Spleen (tissue), 11 donors: ENCODE measurements around the gene SP8. TPM values are rescaled to one million over a fixed set of nuclear protein-coding genes. Genes with fewer than 3 reads are reported as not detected.

ENCODE experiments used
- DNase-seq: peaks from one replicate; pipeline ENCODE4 v3.0.0-alpha.2; 2020
- H3K27ac ChIP-seq, 8 donors: fragments of 200-600 bp; sonication (generic) in 7 of 8; 1 replicate in 4 of 8; 2 replicates in 4 of 8; pipeline versions ENCODE4 v1.5.0 to v1.8.0; 2016 to 2021; ENCODE audit warnings: inconsistent platforms in 4 of 8, mild to moderate bottlenecking in 4 of 8, moderate library complexity in 1 of 8
- H3K27me3 ChIP-seq, 7 donors: fragments of 200-600 bp; sonication (generic) in 6 of 7; replicated peaks in 1 of 7; 1 replicate in 4 of 7; 2 replicates in 3 of 7; pipeline versions ENCODE4 v1.5.0 to v1.8.0; 2016 to 2021; ENCODE audit warnings: inconsistent platforms in 3 of 7, mild to moderate bottlenecking in 1 of 7
- H3K36me3 ChIP-seq, 6 donors: fragments of 200-600 bp; sonication (generic) in 5 of 6; 1 replicate in 4 of 6; 2 replicates in 2 of 6; pipeline versions ENCODE4 v1.5.0 to v1.8.0; 2016 to 2021; ENCODE audit warnings: inconsistent platforms in 2 of 6
- H3K4me1 ChIP-seq, 6 donors: fragments of 200-600 bp; sonication (generic) in 5 of 6; 1 replicate in 3 of 6; 2 replicates in 3 of 6; pipeline versions ENCODE4 v1.5.0 to v1.8.0; 2016 to 2021; ENCODE audit warnings: inconsistent platforms in 3 of 6
- H3K4me3 ChIP-seq, 8 donors: fragments of 200-600 bp; sonication (generic) in 7 of 8; 1 replicate in 4 of 8; 2 replicates in 4 of 8; pipeline versions ENCODE4 v1.5.0 to v1.8.0; 2016 to 2021; ENCODE audit warnings: inconsistent platforms in 4 of 8, mild to moderate bottlenecking in 4 of 8, moderate library complexity in 2 of 8
- H3K9me3 ChIP-seq, 8 donors: fragments of 200-600 bp; sonication (generic) in 7 of 8; 1 replicate in 4 of 8; 2 replicates in 4 of 8; pipeline versions ENCODE4 v1.5.0 to v1.8.0; 2016 to 2021; ENCODE audit warnings: inconsistent platforms in 4 of 8
- CTCF ChIP-seq, 11 experiments: fragments of 200-600 bp in 7 of 11; fragments of 450-650 bp in 4 of 11; sonication (generic) in 4 of 11; IDR thresholded peaks in 8 of 11; conservative IDR thresholded peaks in 3 of 11; 1 replicate in 7 of 11; 2 replicates in 4 of 11; pipeline versions ENCODE4 v1.4.0 to v1.8.0; 2016 to 2021; ENCODE audit warnings: antibody characterized with exemption in 11 of 11, inconsistent platforms in 4 of 11, mild to moderate bottlenecking in 1 of 11
- POLR2A ChIP-seq, 3 donors: fragments of 450-650 bp; IDR thresholded peaks; one replicate each; pipeline ENCODE4 v1.5.1; 2017; ENCODE audit warnings: antibody characterized with exemption in 3 of 3, mild to moderate bottlenecking in 1 of 3
- POLR2AphosphoS5 ChIP-seq, 3 donors: sonication (generic); formaldehyde crosslinking; IDR thresholded peaks; one replicate each; pipeline ENCODE4 v1.5.1; 2017; ENCODE audit warnings: antibody characterized with exemption in 3 of 3
- WGBS, 5 donors: extraction: QIAGEN DNeasy Blood & Tissue Kit in 3 of 5; methylation state at CpG; one replicate each; pipeline versions ENCODE4 v1.1.5 to v1.1.7; 2013 to 2018; 5-methylcytosine and 5-hydroxymethylcytosine counted together
- intact Hi-C: fragments of 100-400 bp; cut with DNase I; formaldehyde crosslinking; loops from one replicate; pipeline ENCODE4 v1.15.0; 2023; ENCODE audit warnings: low total_unique reads
- polyA plus RNA-seq, 3 donors: library from polyadenylated mRNA; stranded (reverse); fragments of 200-250 nt; gene quantifications; one replicate each; pipeline ENCODE4 v1.2.1, GENCODE V29; 2013
- total RNA-seq, 7 donors: library from RNA; depleted of rRNA in 3 of 7; stranded (reverse); fragments of >200 nt in 3 of 7; fragmentation: NEBNext Ultra II Directional in 4 of 7; extraction: Animal tissue kit (Norgen Biotek cat#: 25700) in 4 of 7; gene quantifications; one replicate each; pipeline versions ENCODE4 v1.1.0 to v1.2.1, GENCODE V29; 2016 to 2021
- donor health status: healthy with polysubstance abuse.
- donor health status: DM: no; HTN: no; CAD: no; lungs with moderate emphysema.
- donor health status: DM: no; HTN: no; CAD: no.
- donor health status: Bipolar disorder and iron deficiency.
- donor health status: healthy.
- donor health status: DM: no; HTN: no; CAD: no.
- donor health status: DM: yes; HTN: yes; CAD: no.

SP8 gene
- total and polyA plus RNA-seq, 10 donors: not detected

GRCh38 chr7:20797462-20798080 lies 10.9 kb upstream of the SP8 start:
- intact Hi-C loops: no loop called here
- peaks cover 5 to 29% (median 22%) of the 10 kb centered on the region in 6 donors for H3K4me1 ChIP-seq
- H3K36me3 ChIP-seq: no peaks in the 10 kb centered on the region
- peaks cover 8 to 100% (median 68%) of the 10 kb centered on the region in 7 donors for H3K27me3 ChIP-seq
- WGBS, 5 donors: 2 to 4% (median 2%) methylated on average over 19 to 40 of the region's 40 CpGs
- no peak for TF ChIP-seq CTCF (IDR thresholded peaks at IDR 0.05 in 8 of 11, conservative IDR thresholded peaks at IDR 0.05 in 3 of 11)
- no peak for TF ChIP-seq POLR2A (IDR thresholded peaks at IDR 0.05)
- no peak for TF ChIP-seq POLR2AphosphoS5 (IDR thresholded peaks at IDR 0.05)
- DNase-seq: no peak
- H3K4me3 ChIP-seq: peak overlapping the region; percentile 26 to 74 (median 50)
- no peak overlapping the region for H3K27ac ChIP-seq
- H3K9me3 ChIP-seq: peaks cover 0 to 23% (median 0%) of the 10 kb centered on the region in 8 donors

- peaks cover 5 to 29% (median 22%) of the 10 kb centered on the region in 6 donors for H3K4me1 ChIP-seq
- no peaks in the 10 kb centered on the region for H3K36me3 ChIP-seq
- no peak for TF ChIP-seq CTCF (IDR thresholded peaks at IDR 0.05 in 8 of 11, conservative IDR thresholded peaks at IDR 0.05 in 3 of 11)
- TF ChIP-seq POLR2AphosphoS5 (IDR thresholded peaks at IDR 0.05): peak in 1 of 3 donors; percentile 28
- intact Hi-C loops: no loop called here
- WGBS, 5 donors: 3 to 14% (median 5%) methylated on average over 19 of the region's 19 CpGs
- no peak overlapping the region for H3K27ac ChIP-seq
- peak overlapping the region in 4 of 8 donors; percentile 26 to 74 (median 49) for H3K4me3 ChIP-seq
- H3K27me3 ChIP-seq: peaks cover 8 to 100% (median 74%) of the 10 kb centered on the region in 7 donors
- peaks cover 0 to 23% (median 0%) of the 10 kb centered on the region in 8 donors for H3K9me3 ChIP-seq
- DNase-seq: no peak
Observed at GRCh38 chr7:20797042-20797461, 10.4 kb upstream of the SP8 start.

GRCh38 chr7:20796500-20796899 lies 9.8 kb upstream of the SP8 start:
- H3K4me1 ChIP-seq: peaks cover 5 to 29% (median 22%) of the 10 kb centered on the region in 6 donors
- H3K4me3 ChIP-seq: peak overlapping the region in 1 of 8 donors; percentile 13
- DNase-seq: no peak
- no peak overlapping the region for H3K27ac ChIP-seq
- H3K36me3 ChIP-seq: no peaks in the 10 kb centered on the region
- TF ChIP-seq POLR2AphosphoS5 (IDR thresholded peaks at IDR 0.05) (no peak), POLR2A (IDR thresholded peaks at IDR 0.05) (no peak), CTCF (IDR thresholded peaks at IDR 0.05 in 8 of 11, conservative IDR thresholded peaks at IDR 0.05 in 3 of 11) (no peak)
- H3K9me3 ChIP-seq: peaks cover 0 to 23% (median 0%) of the 10 kb centered on the region in 8 donors
- WGBS, 5 donors: 8 to 13% (median 10%) methylated on average over 6 of the region's 6 CpGs
- peaks cover 8 to 100% (median 78%) of the 10 kb centered on the region in 7 donors for H3K27me3 ChIP-seq
- intact Hi-C loops: no loop called here

- peaks cover 8 to 100% (median 84%) of the 10 kb centered on the region in 7 donors for H3K27me3 ChIP-seq
- H3K4me3 ChIP-seq: no peak overlapping the region
- H3K9me3 ChIP-seq: peaks cover 0 to 23% (median 0%) of the 10 kb centered on the region in 8 donors
- no peak overlapping the region for H3K27ac ChIP-seq
- intact Hi-C loops: no loop called here
- H3K4me1 ChIP-seq: peaks cover 8 to 34% (median 25%) of the 10 kb centered on the region in 6 donors
- H3K36me3 ChIP-seq: no peaks in the 10 kb centered on the region
- 9 to 14% (median 10%) methylated on average over 5 of the region's 5 CpGs for WGBS, 5 donors
- DNase-seq: no peak
- TF ChIP-seq POLR2AphosphoS5 (IDR thresholded peaks at IDR 0.05) (no peak), CTCF (IDR thresholded peaks at IDR 0.05 in 8 of 11, conservative IDR thresholded peaks at IDR 0.05 in 3 of 11) (no peak), POLR2A (IDR thresholded peaks at IDR 0.05) (no peak)
Observed at GRCh38 chr7:20795881-20796280, 9.2 kb upstream of the SP8 start.
